AG09319 (cell line): ENCODE measurements around the gene PSMD12.
"Not testable (repeated sequence)": the region's sequence is repeated elsewhere in the genome, so short reads cannot be mapped to it uniquely, and the experiment has no call there.

Experiments used
- DNase-seq: peaks from one replicate; pipeline ENCODE4 v3.0.0-alpha.2; 2010; ENCODE audit warnings: low read depth; ENCODE audit errors: extremely low read depth
- TF ChIP-seq, protein P1 (sequence below): IDR thresholded peaks from 2 replicates; pipeline ENCODE4 v1.5.1; 2011; ENCODE audit warnings: low read depth, mild to moderate bottlenecking, inconsistent platforms, low read length, moderate library complexity

The PSMD12 gene

DNA sequence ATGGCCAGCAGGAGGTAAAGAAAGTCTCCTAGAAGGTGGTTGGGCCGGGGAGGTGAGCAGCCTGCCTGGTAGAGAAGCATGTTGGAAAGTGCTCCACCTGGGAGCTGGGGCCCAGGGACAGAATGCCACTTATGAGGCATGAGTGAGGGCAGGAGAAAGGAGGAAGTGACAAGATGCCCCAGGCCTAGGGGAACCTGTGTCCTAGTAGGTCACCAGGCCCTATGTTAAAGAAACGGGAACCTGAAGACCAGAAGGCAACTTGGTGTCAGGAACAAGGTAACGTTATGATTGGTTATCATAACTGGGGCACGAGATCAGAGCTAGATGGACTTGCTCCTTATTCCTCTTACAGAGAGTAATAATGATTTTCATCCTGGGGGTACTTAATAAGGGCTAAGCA is 45.0 kb upstream of the PSMD12 start:
- TF ChIP-seq, protein P1, sequence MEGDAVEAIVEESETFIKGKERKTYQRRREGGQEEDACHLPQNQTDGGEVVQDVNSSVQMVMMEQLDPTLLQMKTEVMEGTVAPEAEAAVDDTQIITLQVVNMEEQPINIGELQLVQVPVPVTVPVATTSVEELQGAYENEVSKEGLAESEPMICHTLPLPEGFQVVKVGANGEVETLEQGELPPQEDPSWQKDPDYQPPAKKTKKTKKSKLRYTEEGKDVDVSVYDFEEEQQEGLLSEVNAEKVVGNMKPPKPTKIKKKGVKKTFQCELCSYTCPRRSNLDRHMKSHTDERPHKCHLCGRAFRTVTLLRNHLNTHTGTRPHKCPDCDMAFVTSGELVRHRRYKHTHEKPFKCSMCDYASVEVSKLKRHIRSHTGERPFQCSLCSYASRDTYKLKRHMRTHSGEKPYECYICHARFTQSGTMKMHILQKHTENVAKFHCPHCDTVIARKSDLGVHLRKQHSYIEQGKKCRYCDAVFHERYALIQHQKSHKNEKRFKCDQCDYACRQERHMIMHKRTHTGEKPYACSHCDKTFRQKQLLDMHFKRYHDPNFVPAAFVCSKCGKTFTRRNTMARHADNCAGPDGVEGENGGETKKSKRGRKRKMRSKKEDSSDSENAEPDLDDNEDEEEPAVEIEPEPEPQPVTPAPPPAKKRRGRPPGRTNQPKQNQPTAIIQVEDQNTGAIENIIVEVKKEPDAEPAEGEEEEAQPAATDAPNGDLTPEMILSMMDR = no peak
- DNase-seq = no peak

DNA sequence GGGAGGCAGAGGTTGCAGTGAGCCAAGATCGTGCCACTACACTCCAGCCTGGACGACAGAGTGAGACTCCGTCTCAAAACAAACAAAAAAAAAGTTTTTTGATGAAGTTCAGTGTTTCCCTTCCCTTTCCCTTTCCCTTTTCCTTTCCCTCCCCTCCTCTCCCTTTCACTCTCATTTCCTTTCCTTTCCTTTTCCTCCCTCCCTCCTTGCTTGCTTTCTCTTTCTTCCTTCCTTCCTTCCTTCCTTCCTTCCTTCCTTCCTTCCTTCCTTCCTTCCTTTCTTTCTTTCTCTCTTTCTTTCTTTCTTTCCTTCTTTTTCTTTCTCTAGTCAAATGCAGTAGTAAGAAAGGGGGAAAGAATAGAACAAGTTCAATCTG is 42.1 kb upstream of the PSMD12 start:
- DNase-seq = not testable (repeated sequence)

DNA sequence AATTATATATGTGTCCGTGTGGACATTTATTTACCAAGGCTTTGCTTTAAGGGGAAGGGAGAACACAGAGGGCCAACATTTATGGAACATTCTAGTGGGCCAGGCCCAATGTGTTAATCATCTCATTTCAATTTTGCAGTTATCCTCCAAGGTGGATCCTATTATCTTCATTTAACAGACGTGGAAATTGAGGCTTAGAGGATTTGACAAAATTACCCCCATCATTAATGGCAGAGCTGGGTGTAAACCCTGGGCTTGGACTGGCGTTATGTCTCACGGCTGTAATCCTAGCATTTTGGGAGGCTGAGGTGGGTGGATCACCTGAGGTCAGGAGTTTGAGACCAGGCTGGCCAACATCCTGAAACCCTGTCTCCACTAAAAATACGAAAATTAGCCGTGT is 37.1 kb upstream of the PSMD12 start:
- no peak for DNase-seq
- TF ChIP-seq, protein P1 = no peak

DNA sequence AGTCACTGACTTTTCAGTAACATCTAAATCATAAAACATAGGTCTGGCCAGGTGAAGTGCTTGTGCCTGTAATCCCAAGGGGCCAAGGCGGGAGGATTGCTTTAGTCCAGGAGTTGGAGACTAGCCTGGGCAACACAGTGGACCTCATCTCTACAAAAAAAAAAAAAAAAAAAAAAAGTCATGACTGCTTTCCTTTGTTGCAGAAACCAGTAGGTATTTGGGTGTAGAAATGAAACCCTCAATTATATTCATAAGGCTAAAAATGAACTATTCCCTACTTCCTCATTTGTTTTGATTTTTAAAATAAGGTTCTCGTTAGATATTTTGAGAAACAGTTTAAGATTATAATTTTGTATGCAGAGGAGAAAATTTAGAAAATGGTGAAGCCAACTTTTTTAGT is 36.7 kb upstream of the PSMD12 start:
- TF ChIP-seq, protein P1 = no peak
- no peak for DNase-seq

DNA sequence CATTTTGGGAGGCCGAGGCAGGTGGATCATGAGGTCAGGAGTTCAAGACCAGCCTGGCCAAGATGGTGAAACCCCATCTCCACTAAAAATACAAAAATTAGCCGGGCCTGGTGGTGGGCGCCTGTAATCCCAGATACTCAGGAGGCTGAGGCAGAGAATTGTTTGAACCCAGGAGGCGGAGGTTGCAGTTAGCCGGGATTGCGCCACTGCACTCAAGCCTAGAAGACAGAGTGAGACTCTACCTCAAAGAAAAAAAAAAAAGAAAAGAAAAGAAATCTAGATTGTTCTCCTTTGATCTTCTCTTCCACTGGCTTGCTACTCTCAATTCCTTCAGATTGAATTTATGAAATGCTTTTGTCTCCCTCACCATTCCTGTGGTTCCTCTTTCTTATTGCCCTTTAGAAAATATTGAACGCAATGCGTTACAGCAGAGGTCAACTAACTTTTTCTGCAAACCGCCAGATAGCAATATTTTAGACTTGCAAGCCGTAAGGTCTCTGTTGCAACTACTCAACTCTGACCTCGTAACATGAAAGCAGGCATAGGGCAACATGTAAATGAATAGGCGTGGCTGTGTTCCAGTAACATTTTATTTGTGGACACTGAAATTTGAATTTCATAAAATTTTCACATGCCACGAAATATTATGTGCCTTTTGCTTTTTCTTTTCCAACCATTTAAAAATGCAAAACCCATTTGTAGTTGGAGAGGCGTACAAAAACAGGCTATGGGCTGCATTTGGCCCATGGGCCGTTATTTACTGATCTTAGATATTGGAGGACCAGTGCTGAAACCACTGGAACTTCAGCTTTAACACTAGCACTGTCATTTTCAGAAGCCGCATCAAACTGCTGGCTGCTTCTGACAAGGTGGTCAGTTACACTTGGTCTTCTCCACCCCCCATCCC is 35.5 kb upstream of the PSMD12 start:
- TF ChIP-seq, protein P1 = no peak

DNA sequence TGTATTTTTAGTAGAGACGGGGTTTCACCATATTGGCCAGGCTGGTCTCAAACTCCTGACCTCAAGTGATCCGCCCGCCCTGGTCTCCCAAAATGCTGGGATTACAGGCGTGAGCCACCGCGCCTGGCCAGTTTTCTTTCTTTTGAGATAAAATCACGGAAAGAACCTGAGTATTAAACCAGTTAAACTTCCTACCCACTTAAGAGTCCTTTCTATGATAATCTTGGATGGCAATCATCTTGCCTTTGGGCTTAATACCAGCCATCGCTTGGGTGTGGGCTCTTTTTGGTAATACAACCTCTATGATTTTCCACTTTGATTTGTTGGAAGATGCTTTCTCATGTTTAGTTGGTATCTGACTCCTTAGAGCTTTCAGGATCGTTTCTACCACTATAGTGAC is 34.7 kb upstream of the PSMD12 start:
- TF ChIP-seq, protein P1 = no peak
- DNase-seq = no peak

More for the DNA sequence above, 35.5 kb upstream of the PSMD12 start:
- no peak for DNase-seq

DNA sequence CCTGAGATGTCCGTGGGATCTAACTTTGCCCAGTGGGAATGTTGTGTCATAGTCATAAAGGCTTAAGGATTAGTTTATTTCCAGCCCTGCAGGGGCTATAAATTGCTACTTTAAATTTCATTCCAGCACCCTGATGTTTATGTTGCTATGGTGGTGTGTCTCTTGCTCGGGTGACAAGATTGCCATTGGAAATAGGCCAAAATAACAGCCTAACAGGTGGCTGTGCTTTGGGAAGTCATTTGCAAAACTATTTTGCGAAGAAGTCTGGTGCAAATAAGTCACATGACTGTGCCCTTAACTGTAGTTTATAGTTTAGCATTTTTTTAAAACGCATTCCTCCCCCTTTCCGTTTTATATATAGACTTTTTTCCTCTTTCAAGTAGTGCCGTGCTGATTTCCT is 33.8 kb upstream of the PSMD12 start:
- TF ChIP-seq, protein P1 = no peak
- no peak for DNase-seq

DNA sequence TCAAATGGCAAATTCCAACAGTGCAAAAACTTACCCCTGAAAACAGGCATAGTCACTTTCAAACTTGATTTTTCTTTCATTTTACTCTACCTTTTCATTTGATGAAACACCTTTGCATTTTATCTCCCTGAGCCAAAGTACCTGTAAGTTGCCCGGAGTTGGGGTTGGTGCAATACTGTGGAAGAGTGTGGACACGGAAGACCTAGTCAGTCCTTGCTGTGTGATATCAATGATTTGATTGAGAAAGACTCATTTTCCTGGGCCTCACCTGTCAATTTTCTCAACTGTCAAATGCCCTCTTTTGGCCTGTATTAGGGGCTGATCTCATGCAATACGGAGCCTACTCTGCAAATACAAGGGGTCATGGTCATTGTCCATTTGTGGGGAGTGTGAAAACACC is 33.3 kb upstream of the PSMD12 start:
- DNase-seq = no peak
- TF ChIP-seq, protein P1 = no peak
